Mononuclear cell (primary cell): ENCODE data around the gene DNAH17. TPM values are rescaled to one million over a fixed set of nuclear protein-coding genes. Genes with fewer than 3 reads are reported as not detected.

Experiments
- H3K27me3 ChIP-seq: 2 replicates; pipeline ENCODE4 v1.6.0; 2011; ENCODE audit warnings: low read length, control low read depth; ENCODE audit not compliant: insufficient read depth
- H3K4me1 ChIP-seq: 2 replicates; pipeline ENCODE4 v1.5.1; 2011; ENCODE audit warnings: mild to moderate bottlenecking, low read length, control low read depth; ENCODE audit not compliant: insufficient read depth
- H3K4me3 ChIP-seq: 2 replicates; pipeline ENCODE4 v1.5.1; 2011; ENCODE audit warnings: mild to moderate bottlenecking, low read length, moderate library complexity
- H3K9me3 ChIP-seq: 2 replicates; pipeline ENCODE4 v1.5.1; 2011; ENCODE audit warnings: low read depth, mild to moderate bottlenecking, control low read depth, low read length
- total RNA-seq: library from RNA; depleted of rRNA; stranded (reverse); fragments of >200 nt; gene quantifications from one replicate; pipeline ENCODE4 v1.2.3, GENCODE V29; 2012

DNAH17 gene
- total RNA-seq, 1 donor, result under 0.01 TPM

GRCh38 chr17:78486228-78486802 lies 90.9 kb downstream of the DNAH17 start:
- H3K4me3 ChIP-seq, result no peak overlapping the region
- no peaks in the 10 kb centered on the region for H3K27me3 ChIP-seq
- peaks cover 5% of the 10 kb centered on the region for H3K4me1 ChIP-seq
- H3K9me3 ChIP-seq, result no peaks in the 10 kb centered on the region

GRCh38 chr17:78485290-78486168 lies 91.7 kb downstream of the DNAH17 start:
- H3K4me1 ChIP-seq, result peaks cover 5% of the 10 kb centered on the region
- no peak overlapping the region for H3K4me3 ChIP-seq
- H3K9me3 ChIP-seq, result no peaks in the 10 kb centered on the region
- H3K27me3 ChIP-seq, result no peaks in the 10 kb centered on the region

GRCh38 chr17:78484271-78485246 lies 92.6 kb downstream of the DNAH17 start:
- peaks cover 5% of the 10 kb centered on the region for H3K4me1 ChIP-seq
- no peaks in the 10 kb centered on the region for H3K27me3 ChIP-seq
- H3K4me3 ChIP-seq, result no peak overlapping the region
- H3K9me3 ChIP-seq, result no peaks in the 10 kb centered on the region

- H3K4me1 ChIP-seq, result peaks cover 4% of the 10 kb centered on the region
- no peaks in the 10 kb centered on the region for H3K27me3 ChIP-seq
- H3K4me3 ChIP-seq, result no peak overlapping the region
- no peaks in the 10 kb centered on the region for H3K9me3 ChIP-seq
Observed at GRCh38 chr17:78479369-78479768, 97.8 kb downstream of the DNAH17 start.

GRCh38 chr17:78478757-78479297 lies 98.4 kb downstream of the DNAH17 start:
- H3K27me3 ChIP-seq, result no peaks in the 10 kb centered on the region
- H3K4me1 ChIP-seq, result no peaks in the 10 kb centered on the region
- H3K4me3 ChIP-seq, result no peak overlapping the region
- no peaks in the 10 kb centered on the region for H3K9me3 ChIP-seq

GRCh38 chr17:78477913-78478756 lies 99.1 kb downstream of the DNAH17 start:
- H3K4me1 ChIP-seq, result no peaks in the 10 kb centered on the region
- H3K27me3 ChIP-seq, result no peaks in the 10 kb centered on the region
- H3K9me3 ChIP-seq, result no peaks in the 10 kb centered on the region
- H3K4me3 ChIP-seq, result no peak overlapping the region

- Histone ChIP-seq H3K4me1 (no peaks in the 10 kb centered on the region), H3K27me3 (no peaks in the 10 kb centered on the region), H3K9me3 (no peaks in the 10 kb centered on the region), H3K4me3 (no peak overlapping the region)
Observed at GRCh38 chr17:78476973-78477372, 100.2 kb downstream of the DNAH17 start.

GRCh38 chr17:78476149-78476548 lies 101.0 kb downstream of the DNAH17 start:
- H3K27me3 ChIP-seq, result no peaks in the 10 kb centered on the region
- no peak overlapping the region for H3K4me3 ChIP-seq
- no peaks in the 10 kb centered on the region for H3K9me3 ChIP-seq
- no peaks in the 10 kb centered on the region for H3K4me1 ChIP-seq

- Histone ChIP-seq H3K27me3 (no peaks in the 10 kb centered on the region), H3K9me3 (no peaks in the 10 kb centered on the region), H3K4me3 (no peak overlapping the region), H3K4me1 (no peaks in the 10 kb centered on the region)
Observed at GRCh38 chr17:78475211-78475610, 102.0 kb downstream of the DNAH17 start.

- no peaks in the 10 kb centered on the region for H3K9me3 ChIP-seq
- no peak overlapping the region for H3K4me3 ChIP-seq
- H3K4me1 ChIP-seq, result no peaks in the 10 kb centered on the region
- no peaks in the 10 kb centered on the region for H3K27me3 ChIP-seq
Observed at GRCh38 chr17:78474614-78475146, 102.5 kb downstream of the DNAH17 start.

- Histone ChIP-seq H3K4me3 (no peak overlapping the region), H3K27me3 (no peaks in the 10 kb centered on the region), H3K4me1 (no peaks in the 10 kb centered on the region), H3K9me3 (no peaks in the 10 kb centered on the region)
Observed at GRCh38 chr17:78473951-78474613, 103.1 kb downstream of the DNAH17 start.

GRCh38 chr17:78472035-78472905 lies 104.9 kb downstream of the DNAH17 start:
- Histone ChIP-seq H3K4me3 (no peak overlapping the region), H3K27me3 (no peaks in the 10 kb centered on the region), H3K9me3 (no peaks in the 10 kb centered on the region), H3K4me1 (no peaks in the 10 kb centered on the region)

- H3K9me3 ChIP-seq, result no peaks in the 10 kb centered on the region
Observed at GRCh38 chr17:78471635-78472034, 105.6 kb downstream of the DNAH17 start.

More at GRCh38 chr17:78471635-78472034, 105.6 kb downstream of the DNAH17 start:
- Histone ChIP-seq H3K4me1 (no peaks in the 10 kb centered on the region), H3K27me3 (no peaks in the 10 kb centered on the region), H3K4me3 (no peak overlapping the region)
